Keratinocyte (primary cell): ENCODE data around the gene AMIGO1.

Experiments used
- CTCF ChIP-seq, 3 experiments: IDR thresholded peaks in 1 of 3; conservative IDR thresholded peaks in 1 of 3; optimal IDR thresholded peaks in 1 of 3; 2 replicates in 2 of 3; 3 replicates in 1 of 3; pipeline versions ENCODE3 to v1.5.1; 2011; ENCODE audit warnings: low read length in 3 of 3, mild to moderate bottlenecking in 3 of 3, moderate library complexity in 2 of 3, control low read depth in 1 of 3, inconsistent platforms in 1 of 3; ENCODE audit not compliant: insufficient read depth in 2 of 3; ENCODE audit errors: extremely low read depth in 1 of 3
- EZH2 ChIP-seq: IDR thresholded peaks from one replicate; pipeline ENCODE4 v1.6.1; 2012; ENCODE audit warnings: inconsistent platforms, mild to moderate bottlenecking, low read length, moderate library complexity

- TF ChIP-seq EZH2 (no peak), CTCF (optimal IDR thresholded peaks at IDR 0.05 in 1 of 3, IDR thresholded peaks at IDR 0.05 in 1 of 3, conservative IDR thresholded peaks at IDR 0.05 in 1 of 3; ENCODE audit: extremely low read depth in 1 of 3, insufficient read depth in 2 of 3, low read length in 3 of 3) (no peak)
These were observed 7.8 kb upstream of the AMIGO1 start for GRCh38 chr1:109517337-109517736.
